Suprapubic skin (tissue), 2 donors: ENCODE data around the gene DPF1.

Source experiments
- EP300 ChIP-seq: sonication (generic); formaldehyde crosslinking; IDR thresholded peaks from one replicate; pipeline ENCODE4 v1.6.1; 2017; ENCODE audit warnings: antibody characterized with exemption
- POLR2A ChIP-seq, 2 donors: fragments of 450-650 bp; IDR thresholded peaks; one replicate each; pipeline ENCODE4 v1.6.1; 2017; ENCODE audit warnings: antibody characterized with exemption in 2 of 2, mild to moderate bottlenecking in 2 of 2, moderate library complexity in 2 of 2

DNA sequence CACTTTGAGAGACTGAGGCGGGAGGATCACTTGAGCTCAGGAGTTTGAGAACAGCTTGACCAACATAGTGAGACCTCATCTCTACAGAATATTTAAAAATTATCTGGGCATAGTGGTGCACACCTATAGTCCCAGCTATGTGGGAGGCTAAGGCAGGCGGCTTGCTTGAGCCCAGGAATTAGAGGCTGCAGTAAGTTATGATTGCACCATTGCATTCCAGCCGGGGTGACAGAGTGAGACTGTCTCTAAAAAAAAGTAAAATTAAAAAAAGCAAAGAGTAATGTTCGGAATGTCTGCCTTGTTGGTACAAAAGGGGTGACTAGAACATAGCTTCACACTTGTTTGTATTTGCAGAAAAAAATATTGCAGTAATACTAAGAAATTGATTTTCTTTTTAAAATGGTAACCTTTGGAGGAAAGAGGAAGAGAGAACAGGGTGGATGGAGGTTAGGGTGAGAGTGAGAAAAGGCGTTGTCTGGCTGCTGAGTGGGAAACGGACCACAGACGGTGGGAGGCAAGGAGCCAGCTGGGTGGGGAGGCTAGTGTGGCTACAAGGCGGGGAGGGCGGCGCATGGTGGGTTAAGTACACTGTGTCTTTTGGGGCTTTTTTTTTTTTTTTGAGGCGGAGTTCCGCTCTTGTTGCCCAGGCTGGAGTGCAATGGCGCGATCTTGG is 21.9 kb upstream of the DPF1 start:
- TF ChIP-seq POLR2A (IDR thresholded peaks at IDR 0.05) (no peak), EP300 (no peak)
